NCI-H345 treated with DMSO at 0.1 percent for 48 hours (cell line): ENCODE results near the gene IL10.

Source experiments
- DNase-seq: peaks from one replicate; lab custom pipeline; 2025; ENCODE audit not compliant: unreplicated experiment; lab: John Stamatoyannopoulos, UW

Gene IL10

DNA sequence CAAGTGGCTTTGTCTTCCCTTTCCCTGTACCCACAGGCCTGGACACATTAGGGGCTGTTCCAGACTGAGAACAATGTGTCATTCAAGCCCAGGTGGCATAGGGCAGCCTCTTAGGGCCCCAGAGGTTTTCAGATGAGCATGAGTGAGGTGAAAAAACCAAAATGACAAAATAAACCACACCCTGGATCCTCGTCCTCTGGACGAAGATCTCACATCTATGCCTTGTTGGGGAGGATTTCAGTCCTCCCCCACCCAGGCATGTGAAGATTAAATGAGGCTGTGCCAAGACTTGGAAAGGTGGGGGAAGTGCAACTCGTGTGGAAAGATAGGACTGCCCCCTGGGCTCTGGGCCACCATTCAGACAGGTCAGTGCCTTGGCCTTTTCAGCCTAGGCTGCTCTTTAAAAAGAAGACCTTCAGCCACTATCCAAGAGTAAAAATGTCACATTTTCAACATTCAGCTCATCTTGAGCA lies 34.5 kb downstream of the IL10 start:
- DNase-seq: no peak

GRCh38 chr1:206736878-206737728 lies 35.2 kb downstream of the IL10 start:
- no peak for DNase-seq

GRCh38 chr1:206735553-206736031 lies 36.7 kb downstream of the IL10 start:
- DNase-seq: no peak

DNA sequence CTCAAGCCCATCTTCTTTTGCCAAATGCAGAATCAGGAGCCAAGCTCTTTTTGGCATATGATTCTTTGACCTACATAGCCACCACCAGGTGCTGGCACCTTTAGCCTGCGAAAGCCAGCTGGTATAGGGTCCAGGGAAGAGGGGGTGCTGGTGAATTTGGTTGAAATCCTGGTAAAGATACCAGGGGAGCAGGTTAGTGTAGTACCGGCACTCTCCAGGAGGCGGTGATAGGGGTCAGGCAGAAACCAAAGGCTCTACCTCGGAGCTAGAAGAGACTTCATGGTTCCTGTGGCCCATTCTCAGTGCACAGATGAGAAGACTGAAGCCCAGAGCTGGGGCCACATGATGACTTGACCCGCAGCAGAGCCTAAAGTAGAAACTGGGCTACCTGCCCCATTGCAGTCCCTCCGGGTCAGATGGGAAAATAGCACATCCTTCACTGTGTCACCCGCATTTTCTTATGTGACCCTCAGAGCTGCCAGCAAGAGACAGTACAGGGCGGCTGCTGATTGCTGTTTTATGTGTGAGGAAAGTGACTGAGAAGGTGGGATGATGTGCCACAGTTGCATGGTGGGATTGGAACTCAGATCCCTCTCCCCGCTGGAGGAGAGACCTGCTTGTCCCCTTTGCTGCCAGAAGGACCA lies 37.7 kb downstream of the IL10 start:
- no peak for DNase-seq

- no peak for DNase-seq
These were observed 39.3 kb downstream of the IL10 start for GRCh38 chr1:206732992-206733391.

DNA sequence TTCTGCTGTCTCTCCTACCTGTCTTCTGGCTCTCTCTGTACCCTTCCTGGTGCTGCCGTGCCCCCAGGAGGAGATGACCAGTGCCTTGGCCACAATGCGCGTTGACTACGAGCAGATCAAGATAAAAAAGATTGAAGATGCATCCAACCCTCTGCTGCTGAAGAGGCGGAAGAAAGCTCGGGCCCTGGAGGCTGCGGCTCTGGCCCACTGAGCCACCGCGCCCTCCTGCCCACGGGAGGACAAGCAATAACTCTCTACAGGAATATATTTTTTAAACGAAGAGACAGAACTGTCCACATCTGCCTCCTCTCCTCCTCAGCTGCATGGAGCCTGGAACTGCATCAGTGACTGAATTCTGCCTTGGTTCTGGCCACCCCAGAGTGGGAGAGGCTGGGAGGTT lies 39.8 kb downstream of the IL10 start:
- DNase-seq: no peak

DNA sequence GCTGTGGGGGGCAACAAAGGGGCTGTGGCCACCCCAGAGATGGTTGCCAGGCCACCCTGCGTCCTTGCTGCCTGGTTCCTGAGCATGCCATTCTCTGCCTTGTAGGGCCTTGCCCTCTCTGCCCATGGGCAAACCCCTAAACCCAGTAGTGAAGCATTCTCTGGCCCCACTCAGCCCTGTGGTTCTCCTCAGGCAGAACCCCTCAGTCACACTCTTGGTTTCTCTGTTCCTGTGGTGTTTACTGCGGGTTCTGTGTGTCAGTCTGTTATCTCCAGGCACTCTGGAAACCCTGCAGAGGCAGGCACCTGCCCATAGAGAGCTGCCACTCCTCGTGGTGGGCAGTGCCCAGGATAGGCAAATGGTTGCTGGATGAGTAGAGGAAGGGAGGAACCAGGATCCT lies 42.8 kb downstream of the IL10 start:
- DNase-seq: no peak

DNA sequence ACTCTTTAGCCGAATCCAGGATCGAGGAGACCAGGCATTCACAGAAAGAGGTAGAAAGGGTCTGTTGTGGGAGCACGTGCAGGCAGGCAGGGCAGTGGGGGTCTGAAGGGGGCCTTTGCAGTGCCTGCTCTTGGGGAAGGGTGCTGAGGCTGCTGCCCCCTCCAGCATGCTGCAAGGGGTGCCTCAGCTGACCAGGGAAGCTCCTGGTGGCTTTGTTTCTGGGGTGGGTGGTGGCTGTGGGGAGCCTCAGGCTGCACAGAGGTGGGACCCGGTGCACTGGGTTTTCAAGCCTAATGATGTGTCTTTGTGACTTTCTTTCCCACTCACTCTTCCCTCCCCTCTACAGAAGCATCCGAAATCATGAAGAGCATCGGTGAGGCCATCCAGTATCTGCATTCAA lies 43.2 kb downstream of the IL10 start:
- no peak for DNase-seq

DNA sequence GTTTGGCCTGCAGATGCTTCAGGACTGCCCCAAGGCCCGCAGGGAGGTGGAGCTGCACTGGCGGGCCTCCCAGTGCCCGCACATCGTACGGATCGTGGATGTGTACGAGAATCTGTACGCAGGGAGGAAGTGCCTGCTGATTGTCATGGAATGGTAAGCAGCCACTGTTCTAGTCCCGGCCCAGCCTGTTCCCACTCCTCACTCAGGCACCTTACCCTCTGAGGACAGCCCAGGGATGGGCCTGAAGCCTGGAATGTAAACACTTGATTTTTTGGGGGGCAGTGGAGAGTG lies 43.7 kb downstream of the IL10 start:
- no peak for DNase-seq

GRCh38 chr1:206727981-206728696 lies 44.2 kb downstream of the IL10 start:
- DNase-seq: no peak

- no peak for DNase-seq
These were observed 47.0 kb downstream of the IL10 start for GRCh38 chr1:206725109-206725963.

GRCh38 chr1:206723805-206724472 lies 48.4 kb downstream of the IL10 start:
- DNase-seq: no peak

DNA sequence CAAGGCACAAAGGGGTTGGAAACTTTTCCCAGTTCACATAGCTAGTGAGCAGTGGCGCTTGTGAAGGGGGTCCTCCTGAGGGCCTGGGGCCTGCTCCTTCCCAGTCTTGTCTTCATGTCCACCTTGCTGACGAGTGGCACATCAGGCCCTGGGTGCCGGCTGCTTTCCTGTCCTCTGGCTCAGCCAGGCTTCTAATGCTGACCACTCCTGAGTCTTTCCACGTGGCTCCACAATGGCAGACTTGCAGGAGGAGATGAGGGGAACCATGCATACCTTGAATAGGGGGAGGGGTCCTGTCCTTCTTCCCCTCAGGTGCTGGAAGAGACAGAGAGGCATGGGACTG lies 48.9 kb downstream of the IL10 start:
- no peak for DNase-seq

- DNase-seq: no peak
These were observed 49.4 kb downstream of the IL10 start for GRCh38 chr1:206722751-206723461.

DNA sequence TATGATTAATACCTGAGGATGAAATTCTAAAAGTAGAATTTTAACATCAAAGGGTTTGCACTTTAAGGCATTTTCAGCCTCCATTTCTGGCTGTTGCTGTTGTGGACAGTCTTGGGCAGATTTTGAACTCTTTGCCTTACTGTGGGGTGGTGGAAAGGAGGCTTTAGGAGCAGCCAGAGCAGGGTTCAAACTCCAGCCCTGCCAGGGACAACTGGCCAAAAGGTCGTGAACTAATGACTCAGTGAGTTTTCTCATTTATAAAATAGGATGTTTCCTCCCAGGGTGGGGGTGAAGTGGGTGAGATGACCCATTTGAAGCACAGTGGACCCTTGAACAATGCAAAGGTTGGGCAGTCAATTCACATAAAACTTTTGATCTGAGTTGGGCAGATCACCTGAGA lies 50.8 kb downstream of the IL10 start:
- DNase-seq: no peak

DNA sequence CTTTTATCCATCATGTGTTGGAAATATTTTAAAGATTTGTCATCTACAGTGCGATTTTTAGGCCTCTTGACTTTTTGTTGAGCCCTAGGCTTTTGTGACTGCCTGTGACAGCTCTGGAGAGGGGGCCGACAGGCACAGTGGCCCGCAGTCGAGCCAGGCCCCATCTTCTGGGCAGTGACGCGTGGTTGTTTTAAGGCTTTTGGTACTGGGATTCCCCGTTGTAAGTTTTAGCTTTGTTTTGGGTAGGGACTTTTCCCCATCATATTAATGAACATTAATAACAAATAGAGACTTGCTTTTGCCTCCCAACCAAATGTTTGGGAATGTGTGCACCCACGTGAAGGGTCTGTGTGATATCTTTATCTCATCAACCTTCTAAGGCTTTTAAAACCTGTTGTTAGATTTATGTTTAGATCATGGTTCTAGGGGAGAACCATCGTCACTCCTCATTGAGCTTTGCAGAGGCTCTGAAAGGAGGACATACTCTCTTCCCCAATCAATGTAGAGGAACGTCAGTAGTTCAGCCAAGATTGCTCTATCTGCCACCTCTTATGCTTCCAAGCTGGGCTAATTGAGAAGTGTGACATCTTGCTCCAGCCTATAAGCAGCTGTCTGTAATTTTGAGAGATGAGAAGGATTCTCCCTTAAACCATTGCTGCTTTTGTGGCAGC lies 53.0 kb downstream of the IL10 start:
- no peak for DNase-seq

DNA sequence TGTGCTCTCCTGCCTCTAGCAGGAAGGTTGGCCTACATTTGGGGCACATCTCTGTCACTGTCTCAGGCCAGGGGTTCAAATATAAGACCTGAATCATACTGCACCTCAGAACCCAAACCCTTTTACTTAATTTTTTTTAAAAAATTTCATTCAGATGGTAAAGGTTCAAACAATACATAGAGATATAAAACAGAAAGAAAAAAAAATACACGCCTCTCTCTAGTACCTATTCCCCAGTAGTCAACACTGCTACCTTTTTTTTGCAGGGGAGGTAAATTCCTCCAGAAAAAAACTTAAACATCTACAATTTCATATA lies 54.7 kb downstream of the IL10 start:
- DNase-seq: no peak
